HCEC 1CT (cell line): Measurements from ENCODE around the gene UNC5C.

Source experiments
- DNase-seq: peaks from one replicate; pipeline ENCODE4 v3.0.0-alpha.2; 2017

The UNC5C gene

DNA sequence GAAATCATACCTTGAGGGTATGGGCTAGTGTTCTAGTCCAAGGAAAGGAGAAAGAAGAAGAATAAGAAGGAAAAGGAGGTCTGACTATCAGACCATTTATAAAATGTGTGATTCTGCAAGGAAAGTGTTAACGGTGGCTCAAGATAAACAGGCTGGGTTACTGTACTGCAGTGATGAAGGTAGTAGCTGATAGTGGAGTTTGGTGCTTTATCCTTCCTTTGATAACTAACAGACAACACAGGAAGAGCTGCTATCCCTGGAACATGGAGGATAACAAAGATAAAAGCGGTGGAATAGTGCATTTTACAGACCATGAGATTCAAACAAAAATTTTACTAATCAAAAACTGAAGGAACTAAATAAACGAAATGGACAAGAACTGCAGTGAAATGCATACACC lies 2.6 kb downstream of the UNC5C start:
- DNase-seq: no peak

- DNase-seq: no peak
Measured at GRCh38 chr4:95545546-95545945, 3.2 kb downstream of the UNC5C start.

DNA sequence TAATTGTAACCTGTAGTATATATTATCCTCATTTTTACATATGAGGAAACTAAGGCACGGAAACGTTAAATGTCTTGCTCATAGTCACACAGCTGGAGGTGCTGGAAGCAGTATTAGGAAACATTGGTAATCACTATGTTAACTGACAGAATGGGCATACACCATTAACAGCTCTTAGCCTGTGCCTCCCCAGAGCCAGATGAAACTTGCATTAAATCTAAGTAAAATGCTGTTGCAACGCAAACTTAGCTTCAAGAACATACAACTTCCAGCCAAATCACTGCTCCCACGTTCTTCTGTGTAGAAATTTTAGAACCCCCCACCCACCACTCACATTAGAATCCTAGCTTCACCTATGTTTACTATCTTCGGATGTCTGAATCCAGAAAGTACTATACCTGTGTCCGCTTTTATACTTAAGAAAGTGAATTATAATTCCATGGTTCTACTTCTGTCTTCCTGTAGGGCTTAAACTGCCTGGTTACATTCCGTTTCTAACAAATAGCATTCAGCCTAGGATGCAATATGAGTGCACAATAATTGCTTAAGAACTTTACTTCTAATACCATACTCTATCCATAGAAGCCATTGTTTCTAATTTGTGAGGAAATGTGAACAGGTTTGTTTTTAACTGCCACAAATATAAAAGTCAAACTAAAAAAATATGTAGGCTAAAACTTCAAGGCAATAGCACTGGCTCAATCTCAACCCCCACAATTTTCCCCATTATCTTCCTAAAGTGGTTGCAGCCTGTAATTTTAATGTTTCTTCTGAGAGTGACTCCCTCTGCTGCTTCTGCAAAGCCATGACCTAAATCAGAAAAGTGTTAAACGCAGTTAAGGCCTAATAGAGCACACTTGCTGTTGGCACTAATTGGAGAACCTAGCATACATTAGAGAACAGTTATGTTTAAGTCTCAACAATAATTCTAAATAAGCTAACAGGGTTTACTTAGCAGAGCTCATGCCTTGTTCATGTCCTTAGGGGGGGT lies 4.4 kb downstream of the UNC5C start:
- DNase-seq: no peak

DNA sequence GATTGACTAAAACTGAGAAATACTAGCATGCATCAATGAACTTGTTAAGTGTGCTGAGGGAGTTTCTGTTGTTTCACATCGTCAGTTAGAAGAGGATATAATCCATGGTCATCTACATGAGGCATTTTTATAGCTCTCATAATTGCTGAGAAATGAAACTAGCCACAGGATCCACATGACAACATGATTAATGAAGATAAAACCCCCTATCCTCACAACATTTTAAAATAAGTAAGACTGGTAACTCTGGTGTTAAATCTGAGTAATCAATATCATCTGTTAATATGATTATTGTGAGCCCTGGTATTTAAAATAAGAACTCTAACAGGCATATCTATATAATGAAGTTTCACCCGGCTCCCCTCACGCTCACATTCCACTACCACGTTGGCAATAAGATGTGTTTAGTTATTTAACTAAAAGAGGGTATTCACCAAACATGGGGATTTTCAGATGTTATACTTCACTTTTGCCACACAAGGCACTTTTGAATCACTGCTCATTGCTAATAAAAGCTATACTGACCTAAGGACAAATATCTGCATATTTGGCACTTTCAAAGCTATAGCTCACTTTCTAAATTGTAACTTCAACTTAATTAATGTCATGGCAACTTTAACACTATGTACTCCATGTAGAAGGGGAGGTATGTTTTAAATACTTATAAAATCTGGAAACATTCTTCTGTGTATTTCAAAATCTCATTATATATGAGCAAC lies 6.7 kb downstream of the UNC5C start:
- DNase-seq: no peak

DNA sequence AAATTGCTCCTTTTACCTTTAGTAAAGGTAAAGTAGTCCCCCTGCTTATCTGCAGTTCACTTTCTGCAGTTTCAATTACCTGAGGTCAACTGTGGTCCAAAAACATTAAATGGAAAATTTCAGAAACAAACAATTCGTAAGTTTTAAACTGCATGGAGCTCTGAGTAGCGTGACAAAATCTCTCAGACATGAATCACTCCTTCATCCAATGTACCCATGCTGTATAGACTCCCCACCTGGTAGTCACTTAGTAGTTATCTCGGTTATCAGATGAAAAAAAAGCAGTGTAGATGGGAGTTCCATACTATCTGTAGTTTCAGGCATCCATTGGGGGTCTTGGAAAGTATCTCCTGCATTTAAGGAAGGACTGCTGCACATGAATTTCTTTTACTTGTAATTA lies 7.7 kb downstream of the UNC5C start:
- no peak for DNase-seq

DNA sequence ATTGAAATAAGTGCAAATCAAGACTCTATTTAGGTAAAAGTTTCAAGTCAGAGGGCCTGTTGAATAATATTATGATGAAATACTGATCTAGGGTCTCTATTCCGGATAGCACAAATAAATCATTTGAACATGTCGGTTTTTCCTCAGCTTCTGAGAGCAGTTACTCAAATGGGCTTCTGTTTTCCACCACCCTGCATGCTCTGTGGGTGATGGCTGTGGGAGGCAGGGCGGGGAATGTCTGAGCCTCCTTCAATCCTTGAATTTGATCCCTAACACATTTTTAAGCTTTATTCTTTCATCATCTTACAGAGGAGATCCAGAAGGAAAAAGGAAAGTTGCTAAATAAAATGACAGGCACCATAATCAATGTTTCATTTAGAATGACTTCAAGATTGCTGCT lies 8.5 kb downstream of the UNC5C start:
- DNase-seq: no peak

- DNase-seq: no peak
Measured at GRCh38 chr4:95539106-95539505, 9.7 kb downstream of the UNC5C start.

DNA sequence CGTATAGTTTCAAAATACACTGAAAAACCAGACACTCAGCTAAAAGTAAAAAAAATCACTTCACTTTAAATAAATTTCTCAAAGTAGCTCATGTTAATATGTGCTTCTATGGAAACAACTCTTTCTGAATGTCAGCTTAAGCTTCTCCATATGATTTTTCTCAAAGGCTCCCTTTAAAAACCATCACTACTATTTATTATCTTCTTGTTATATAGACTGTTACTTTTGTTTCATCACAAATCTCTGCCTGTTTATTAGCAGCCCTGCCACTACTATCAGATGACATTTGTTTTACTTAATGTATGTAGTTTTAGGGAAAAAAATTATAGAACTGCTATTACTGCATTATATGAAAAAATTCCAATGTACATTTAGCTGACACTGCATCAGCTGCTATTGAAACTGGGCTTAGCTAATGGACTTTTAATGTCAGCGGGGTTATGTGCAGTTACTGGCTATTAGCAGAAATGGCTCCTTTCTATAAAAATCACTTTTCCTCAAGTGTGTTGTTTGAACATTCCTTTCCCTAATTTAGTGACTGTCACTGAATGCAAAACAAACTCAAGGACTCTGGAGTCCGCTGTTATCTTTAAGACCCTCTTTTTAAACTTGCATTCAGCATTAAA lies 10.8 kb downstream of the UNC5C start:
- DNase-seq: no peak

- no peak for DNase-seq
Measured at GRCh38 chr4:95537191-95537590, 11.6 kb downstream of the UNC5C start.

- no peak for DNase-seq
Measured at GRCh38 chr4:95536650-95537049, 12.1 kb downstream of the UNC5C start.

GRCh38 chr4:95535180-95535579 lies 13.6 kb downstream of the UNC5C start:
- no peak for DNase-seq

DNA sequence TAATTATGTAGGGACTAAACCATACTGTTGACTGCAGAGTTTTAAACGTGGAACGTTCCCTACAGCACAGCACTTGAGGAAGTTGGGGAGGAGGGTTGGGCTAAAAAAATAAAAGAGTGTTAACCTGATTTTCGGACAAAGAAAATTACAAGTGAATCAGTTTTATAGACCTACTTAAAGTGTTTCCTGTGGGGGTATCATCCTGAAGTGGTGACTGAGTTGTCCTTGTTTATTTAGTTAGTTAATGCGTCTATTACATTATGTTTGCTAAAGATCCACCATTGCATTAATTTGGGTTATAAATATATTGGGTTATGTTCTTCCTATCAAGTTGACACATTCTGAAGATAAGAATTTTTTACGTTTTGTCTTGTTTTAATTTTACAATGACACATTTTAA lies 14.7 kb downstream of the UNC5C start:
- DNase-seq: no peak

DNA sequence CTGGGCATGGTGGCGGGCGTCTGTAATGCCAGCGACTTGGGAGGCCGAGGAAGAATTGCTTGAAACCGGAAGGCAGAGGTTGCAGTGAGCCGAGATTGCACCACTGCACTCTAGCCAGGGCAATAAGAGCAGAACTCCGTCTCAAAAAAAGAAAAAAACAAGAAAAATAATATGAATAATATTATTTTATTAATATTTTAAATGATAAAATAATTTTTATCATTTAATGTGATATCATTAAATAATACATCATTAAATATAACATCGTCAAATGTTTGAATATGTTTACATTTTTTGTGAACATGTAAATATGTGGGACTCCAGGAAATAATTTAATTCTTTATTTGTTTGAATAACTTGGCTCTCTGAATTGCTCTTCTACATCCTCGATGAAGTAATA lies 15.5 kb downstream of the UNC5C start:
- no peak for DNase-seq

DNA sequence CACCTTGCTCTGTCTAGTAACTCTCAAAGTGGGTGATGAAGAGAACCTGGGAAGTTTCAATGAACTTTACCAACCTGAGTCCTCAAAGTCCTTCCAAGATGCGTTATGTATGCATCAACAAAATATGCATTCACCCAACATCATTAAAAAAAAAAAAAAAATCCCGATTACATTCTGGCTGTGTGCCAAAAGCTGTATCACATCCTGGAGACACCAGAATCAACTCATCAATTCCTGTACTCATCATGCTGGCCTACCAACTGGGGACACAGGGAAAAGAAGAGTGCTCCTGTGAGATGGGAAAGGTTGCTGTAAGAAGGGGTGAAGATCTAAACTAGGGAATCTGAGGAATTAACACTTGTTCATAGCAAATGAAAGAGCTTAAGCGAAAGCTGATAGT lies 16.5 kb downstream of the UNC5C start:
- DNase-seq: no peak

GRCh38 chr4:95531141-95531540 lies 17.6 kb downstream of the UNC5C start:
- no peak for DNase-seq

GRCh38 chr4:95529946-95530345 lies 18.8 kb downstream of the UNC5C start:
- no peak for DNase-seq

DNA sequence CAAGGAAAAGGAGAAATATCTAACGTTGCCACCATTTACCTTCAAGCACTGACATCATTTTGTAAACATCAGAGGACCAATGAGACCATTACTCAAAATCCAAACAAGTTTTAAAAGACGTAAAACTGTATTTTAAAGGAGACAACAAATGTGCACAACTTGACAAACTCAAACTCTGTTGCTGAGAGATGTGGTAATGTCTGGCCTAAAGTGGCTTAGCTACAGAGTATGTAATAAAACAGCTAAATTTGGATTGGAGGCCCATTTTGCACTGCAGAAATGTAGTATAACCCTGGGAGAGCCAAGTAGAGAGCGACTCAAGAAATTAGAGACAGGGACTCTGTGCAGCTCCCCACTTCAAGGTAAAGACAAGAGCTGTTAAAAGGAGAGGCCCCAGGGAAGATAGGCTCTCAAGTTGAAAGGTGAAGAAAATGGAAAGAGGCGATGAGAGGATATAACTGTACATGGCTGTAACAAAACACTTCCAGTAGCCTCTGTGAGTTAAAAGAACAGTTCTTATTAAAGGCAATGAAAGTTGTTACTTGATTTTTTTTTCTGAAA lies 20.3 kb downstream of the UNC5C start:
- no peak for DNase-seq

- no peak for DNase-seq
Measured at GRCh38 chr4:95526075-95526474, 22.7 kb downstream of the UNC5C start.

DNA sequence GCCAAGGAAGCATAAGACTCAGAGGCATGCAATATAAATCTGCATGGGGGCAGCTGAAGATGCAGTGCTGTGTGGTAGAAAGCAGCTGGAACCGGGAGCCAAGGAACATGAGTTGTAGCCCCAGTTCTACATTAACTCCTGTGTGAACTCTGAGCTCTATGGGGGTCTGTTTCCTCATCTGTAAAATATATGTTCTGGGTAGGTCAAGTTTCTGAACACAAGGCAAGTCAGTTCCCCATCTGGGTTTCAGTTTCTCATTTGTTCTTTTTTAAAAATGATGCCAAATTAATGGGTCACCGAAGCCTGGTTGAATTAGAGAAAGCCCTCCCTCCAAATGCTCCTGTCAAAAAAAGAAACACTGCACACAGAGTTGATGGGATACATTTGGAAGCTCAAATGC lies 24.0 kb downstream of the UNC5C start:
- no peak for DNase-seq

- DNase-seq: no peak
Measured at GRCh38 chr4:95524184-95524583, 24.6 kb downstream of the UNC5C start.

DNA sequence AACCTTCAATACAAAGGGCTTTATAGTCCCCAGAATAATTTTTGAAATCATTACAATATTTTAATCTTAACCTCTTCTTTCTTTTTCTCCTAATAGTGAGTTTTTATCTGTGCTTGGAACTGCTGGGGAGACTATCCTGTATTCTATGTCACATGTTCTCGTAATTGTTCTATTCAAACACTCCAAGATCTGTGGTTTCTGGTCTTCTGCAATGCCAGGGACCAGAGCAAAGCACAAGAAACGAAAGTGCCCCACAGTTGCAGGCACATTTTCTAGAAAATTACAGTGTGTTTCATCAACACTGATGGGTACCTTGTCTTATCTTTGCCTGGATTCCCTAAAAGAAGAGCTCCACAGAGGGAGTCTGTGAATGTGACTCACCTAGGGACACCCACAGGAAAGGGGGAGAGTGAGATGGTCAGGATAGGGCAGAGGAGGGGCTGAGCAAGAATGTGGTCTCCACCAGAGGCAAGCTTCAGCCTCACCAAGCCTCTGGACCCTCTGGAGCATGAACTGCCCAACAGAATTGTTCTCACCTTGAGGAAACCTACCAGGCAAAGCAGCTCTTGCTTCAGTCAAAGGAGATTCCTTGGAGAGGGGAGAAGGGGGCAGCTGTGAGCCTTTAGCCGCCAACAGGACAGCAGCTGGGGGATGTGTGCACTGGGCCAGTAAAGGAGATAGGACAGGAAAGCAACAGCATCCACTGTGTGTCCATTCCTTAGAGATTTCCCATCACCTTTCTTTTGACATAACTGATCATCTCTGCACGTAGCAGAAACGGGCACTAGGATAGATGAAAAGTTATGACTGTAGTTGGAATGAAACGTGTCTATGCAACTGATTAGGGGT lies 25.9 kb downstream of the UNC5C start:
- DNase-seq: no peak

- DNase-seq: no peak
Measured at GRCh38 chr4:95517576-95518345, 31.0 kb downstream of the UNC5C start.
